ENCODE data around the gene LAPTM5.

DNA sequence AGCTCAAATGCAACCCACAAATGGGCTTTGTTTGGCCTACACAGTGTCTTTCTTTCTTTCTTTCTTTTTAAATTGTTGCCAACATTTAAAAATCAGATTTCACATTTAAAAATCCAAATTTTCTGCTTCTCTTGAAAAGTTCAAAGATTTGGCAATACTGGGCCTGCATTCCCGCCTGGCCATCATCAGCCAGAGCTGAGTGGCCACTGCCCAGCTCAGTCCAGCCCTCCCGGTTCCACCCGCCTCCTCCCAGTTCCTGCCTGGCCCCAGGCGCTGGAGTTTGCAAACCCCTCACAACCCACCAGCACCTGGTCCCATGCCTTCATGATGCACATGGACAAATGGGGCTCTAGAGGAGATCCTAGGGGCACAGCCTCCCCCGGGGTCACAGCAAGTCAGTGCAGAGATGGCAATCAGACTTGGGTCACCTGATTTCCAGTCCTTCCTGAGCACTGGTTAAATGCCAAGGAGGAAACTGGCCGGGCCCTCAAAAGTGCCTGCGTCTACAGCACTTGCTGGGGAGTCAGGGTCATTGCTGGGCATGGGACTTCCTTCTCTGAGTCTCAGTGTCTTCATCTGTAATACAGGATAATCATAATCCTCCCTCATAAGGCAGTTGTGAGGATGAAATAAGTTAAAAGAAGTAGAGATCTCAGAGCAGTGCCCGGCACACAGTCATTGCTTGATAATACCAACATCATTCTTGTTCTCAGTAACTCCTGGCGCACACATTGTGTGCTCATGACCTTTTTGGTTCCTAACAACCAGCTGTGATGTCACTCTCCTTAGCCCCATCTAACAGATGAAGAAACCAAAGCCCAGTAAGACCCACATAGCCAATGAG lies 41.0 kb upstream of the LAPTM5 start:
- TF ChIP-seq POLR2AphosphoS5 (IDR thresholded peaks at IDR 0.05; ENCODE audit: low read depth, low read length) (no peak), POLR2A (IDR thresholded peaks at IDR 0.05; ENCODE audit: low read depth, low read length) (no peak)
